HG03103 (cell line): ENCODE measurements around the gene PIGV.
"Not testable (repeated sequence)": the region's sequence is repeated elsewhere in the genome, so short reads cannot be mapped to it uniquely, and the experiment has no call there.

Experiments
- ATAC-seq: cut with Tn5 transposase; IDR thresholded peaks from one replicate; pipeline ENCODE4 v1.9.1; 2021; ENCODE audit warnings: low read depth; ENCODE audit not compliant: unreplicated experiment

The PIGV gene

DNA sequence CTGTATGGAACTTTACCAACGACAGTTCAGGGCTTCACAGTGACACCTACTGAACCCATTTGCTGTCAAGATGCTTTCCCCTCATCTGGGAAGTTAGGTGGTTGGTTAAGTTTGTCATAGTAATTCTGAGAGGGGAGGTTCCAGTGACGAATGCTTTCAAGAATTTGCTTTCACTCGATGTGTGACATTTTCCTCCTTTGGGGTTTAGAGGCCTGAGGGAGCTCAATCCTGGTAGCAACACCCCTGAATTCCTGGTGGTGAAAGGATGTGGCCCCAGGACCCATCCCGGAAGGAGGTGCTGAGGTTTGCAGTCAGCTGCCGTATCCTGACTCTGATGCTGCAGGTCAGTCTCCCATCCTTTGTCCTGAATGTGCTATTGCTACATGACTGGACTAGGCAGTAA lies 2.8 kb downstream of the PIGV start:
- no peak for ATAC-seq

DNA sequence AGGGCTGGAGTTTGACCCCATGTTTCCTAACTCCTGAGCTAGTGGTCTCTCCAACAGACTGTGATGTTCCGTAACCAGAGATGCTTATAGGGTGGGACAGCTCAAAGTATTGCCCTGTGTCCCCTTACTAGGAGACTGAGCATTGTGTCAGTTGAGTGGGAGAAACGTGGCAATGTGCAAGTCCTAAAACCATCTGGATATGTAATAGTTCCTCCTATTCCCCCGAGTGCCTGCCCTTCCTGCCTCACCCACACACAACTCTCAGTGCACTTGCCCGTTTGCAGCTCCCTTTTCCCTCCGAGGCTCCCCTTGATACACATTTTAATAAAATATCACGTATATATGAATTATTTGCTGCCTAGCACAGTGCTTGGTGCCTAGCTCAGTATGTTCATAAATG lies 3.4 kb downstream of the PIGV start:
- ATAC-seq: no peak

DNA sequence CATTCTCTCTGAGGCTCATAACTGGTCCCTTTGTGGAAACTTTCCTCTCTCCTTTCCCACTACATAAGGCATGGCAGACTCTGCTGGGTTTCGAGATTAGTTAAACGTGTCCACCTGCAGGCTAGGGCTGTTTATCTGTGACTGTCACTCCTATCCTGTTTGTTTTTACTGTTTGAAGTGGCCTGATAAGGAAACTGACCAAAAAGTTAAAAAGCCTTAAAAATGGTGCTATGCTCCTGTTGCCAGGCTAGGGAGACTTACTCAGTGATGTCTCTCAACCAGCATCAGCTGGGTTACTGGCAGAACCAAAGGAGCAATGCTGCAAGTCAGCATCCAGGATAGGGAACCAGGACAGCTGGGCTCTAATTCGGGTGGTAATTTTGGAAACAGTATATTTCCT lies 3.9 kb downstream of the PIGV start:
- ATAC-seq: no peak

DNA sequence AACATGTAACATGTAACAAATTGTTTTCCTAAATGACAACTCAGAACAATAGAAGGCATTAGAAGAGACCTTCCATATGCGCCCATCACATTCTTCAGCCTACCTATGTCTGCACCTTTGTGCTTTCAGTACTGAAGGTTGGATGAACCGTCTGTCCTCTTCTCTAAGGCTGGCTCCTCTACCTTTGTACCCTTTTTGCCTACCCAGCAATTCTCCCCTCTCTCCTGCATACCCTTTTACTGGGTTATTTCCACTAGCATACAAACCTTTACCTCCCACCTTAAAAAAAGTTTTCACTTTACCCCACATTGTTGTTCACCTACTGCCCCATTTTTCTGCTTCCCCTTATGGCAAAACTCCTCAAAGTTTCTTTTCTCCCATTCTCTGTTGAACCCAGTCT lies 5.2 kb downstream of the PIGV start:
- ATAC-seq: no peak

DNA sequence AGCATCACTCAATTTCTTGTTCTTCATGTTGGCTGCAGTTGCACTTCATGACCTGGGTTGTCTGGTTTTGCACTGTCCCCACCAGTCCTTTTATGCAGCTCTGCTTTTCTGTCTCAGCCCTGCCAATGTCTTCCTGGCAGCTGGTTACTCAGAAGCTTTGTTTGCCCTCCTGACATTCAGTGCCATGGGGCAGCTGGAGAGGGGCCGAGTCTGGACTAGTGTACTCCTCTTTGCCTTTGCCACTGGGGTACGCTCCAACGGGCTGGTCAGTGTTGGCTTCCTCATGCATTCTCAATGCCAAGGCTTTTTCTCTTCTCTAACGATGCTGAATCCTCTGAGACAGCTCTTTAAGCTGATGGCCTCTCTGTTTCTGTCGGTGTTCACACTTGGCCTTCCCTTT lies 6.6 kb downstream of the PIGV start:
- ATAC-seq: no peak

DNA sequence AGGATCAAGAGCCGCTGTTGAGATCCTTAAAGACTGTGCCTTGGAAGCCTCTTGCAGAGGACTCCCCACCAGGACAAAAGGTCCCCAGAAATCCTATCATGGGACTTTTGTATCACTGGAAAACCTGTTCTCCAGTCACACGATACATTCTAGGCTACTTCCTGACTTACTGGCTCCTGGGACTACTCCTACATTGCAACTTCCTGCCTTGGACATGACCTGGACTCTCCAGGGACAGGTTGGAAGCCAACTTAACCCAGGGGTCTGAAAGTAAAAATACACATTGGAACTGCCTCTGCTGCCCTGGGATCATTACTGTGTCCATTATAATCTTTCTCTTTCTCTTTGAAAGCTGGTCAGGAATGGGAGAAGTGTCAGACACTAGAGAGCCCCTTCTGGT lies 9.9 kb downstream of the PIGV start:
- no peak for ATAC-seq

DNA sequence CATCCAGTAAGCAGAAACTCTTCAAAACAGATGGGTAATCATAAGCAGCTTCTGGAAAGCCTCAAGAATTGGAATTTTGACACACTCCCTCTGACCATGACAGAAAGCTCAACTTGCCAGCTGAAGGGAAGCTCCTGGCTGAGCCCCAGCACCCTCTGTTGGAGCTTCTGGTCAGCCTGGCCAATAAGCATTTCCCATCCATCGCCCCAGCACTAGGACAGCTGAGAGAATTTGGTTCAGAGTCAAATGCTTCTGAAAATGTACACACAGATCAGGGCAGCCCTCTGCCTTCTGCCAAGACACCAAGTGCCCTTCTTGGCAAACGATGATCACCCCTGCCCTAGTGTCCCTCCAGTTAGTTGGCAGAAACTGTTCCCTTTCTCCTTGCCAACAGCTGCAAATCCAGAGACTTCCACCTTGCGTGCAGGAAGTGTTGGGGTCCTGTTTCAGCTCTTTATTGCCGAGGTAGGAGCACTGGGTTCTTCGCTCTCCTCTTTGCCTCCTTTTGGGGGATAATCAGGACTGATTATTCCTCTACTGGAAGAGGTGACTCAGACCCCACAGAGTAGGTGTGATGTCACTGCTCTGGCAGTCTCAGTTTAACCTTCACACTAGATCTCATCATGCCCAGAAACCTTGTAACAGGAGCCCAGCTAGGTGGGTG lies 11.9 kb downstream of the PIGV start:
- no peak for ATAC-seq

DNA sequence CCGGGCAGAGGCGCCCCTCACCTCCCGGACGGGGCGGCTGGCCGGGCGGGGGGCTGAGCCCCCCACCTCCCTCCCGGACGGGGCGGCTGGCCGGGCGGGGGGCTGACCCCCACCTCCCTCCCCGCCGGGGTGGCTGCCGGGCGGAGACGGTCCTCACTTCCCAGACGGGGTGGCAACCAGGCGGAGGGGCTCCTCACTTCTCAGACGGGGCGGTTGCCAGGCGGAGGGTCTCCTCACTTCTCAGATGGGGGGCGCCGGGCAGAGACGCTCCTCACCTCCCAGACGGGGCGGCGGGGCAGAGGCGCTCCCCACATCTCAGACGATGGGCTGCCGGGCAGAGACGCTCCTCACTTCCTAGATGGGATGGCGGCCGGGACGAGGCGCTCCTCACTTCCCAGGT lies 16.2 kb downstream of the PIGV start:
- ATAC-seq: not testable (repeated sequence)

DNA sequence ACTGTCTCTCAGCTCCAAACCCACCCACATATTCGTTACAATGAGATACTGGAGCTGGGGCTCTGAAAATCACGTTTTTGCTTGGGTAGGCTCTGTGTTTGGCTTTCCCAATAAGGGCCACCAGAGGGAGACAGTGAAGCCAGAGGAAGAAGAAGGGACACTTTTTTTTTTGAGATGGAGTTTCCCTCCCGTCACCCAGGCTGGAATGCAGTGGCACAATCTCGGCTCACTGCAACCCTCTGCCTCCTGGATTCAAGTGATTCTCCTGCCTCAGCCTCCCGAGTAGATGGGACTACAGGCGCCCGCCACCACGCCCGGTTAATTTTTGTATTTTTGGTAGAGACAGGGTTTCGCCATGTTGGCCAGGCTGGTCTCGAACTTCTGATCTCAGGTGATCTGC lies 22.4 kb downstream of the PIGV start:
- ATAC-seq: not testable (repeated sequence)

DNA sequence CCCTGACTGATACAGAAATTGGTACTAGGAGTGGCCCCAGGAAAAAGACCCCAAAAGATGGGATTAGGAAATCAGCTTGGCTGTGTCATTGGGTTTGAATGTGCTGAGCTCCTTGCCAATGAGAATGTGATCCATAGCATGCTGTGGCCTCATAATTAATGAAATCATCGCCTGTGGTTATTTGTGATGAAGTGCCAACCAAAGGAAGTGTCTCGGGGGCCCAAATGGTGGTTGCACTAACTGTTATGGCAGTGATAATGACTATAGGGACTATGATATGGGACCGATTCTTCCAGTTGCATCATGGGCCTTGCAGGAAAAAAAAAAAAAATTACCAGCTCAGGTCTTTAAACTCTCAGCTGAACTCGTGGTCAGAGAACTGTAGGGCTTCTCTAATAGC lies 23.3 kb downstream of the PIGV start:
- no peak for ATAC-seq

DNA sequence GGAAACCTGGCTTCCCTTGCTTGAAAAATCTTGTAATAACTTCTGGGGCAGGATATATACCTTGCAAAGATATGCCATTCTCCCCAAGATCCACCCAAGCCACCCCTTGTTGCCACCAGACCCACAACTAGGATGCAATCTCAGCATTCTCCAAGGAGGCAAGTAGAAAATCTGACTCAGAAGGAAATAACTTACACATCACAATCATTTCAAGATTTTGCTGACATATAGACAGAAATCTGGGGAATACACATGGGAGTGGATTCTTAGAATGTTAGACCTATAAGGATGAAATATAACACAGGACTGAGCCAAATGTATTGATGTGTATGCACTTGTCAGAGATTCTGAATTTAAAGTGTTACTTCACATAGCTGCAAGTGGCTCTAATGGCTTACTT lies 24.0 kb downstream of the PIGV start:
- ATAC-seq: no peak

DNA sequence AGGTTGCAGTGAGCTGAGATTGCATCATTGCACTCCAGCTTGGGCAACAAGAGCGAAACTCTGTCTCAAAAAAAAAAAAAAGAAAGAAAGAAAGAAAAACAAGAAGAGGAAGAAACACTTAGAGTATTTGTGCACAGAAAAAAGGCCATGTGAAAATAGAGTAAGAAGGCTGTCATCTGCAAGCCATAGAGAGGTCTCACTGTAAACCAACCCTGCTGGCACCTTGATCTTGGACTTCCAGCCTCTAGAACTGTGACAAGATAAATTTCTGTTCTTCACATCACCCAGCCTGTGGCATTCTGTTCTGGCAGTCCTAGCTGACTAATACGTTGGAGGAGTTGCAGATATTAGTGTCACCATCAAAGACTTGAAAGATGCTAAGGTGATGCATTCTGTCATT lies 26.6 kb downstream of the PIGV start:
- ATAC-seq: no peak

DNA sequence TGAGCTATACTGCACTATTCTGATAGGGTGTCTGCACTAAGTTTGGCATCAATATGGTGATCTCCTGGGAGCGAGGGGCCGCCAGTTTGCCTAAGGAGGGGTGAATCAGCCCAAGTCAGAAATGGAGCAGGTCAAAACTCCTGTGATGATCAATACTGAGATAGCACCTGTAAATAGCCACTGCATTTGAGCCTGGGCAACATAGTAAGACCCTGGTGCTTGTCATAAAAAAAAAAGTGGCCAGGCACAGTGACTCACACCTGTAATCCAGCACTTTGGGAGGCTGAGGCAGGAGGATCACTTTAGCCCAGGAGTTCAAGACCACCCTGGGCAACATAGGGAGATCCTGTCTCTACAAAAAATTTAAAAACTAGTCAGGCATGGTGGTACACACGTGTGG lies 27.1 kb downstream of the PIGV start:
- ATAC-seq: no peak

DNA sequence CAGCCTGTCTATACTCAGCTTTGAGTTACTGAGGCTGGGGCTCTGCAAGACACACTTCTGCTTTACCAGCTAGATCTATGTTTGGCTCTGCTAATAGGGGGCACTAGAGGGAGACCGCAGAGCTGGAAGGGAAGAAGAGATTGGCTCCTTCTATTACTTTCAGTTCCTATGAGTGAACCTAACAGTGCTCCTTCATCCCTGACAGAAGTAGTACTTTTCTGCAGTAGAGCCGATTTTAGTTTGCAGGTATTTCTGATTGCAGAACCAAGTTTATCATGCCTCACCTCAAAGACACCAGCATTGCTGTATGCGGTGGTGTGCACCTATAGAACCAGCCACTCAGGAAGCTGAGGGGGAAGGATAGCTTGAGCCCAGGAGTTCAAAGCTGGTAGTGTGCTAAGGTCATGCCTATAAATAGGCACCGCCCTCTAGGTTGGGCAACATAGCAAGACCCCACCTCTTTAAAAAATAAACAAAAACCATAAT lies 33.1 kb downstream of the PIGV start:
- ATAC-seq: peak; percentile 67

DNA sequence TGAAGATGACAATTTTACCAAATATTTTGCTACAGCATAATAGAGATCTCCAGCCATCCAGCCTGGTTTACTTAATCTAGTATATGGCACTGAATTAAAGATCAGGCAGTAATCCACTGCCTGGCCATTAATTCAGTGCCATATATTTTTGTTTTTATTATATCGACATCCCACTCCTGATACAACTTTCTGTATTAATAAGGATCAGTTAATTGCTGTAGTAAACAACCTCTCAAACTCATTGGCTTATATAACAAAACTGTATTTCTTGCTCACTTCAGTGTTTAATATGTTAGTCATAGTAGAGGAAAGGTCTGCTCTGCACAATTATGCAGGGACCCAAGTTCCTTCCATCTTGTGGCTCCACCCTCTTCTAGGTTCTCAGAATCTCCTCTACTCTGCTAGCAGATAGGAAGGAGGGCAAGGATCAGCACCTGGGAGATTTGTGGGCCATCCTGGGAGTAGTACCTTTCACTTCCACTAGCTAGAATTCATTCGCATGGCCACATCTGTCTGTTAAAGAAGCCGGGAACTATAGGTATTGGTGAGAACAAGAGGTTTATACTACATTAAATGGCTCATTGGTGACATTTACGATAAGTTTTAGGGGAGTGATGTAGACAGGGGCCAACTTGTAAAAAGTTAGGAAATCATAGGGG lies 35.1 kb downstream of the PIGV start:
- ATAC-seq: no peak

DNA sequence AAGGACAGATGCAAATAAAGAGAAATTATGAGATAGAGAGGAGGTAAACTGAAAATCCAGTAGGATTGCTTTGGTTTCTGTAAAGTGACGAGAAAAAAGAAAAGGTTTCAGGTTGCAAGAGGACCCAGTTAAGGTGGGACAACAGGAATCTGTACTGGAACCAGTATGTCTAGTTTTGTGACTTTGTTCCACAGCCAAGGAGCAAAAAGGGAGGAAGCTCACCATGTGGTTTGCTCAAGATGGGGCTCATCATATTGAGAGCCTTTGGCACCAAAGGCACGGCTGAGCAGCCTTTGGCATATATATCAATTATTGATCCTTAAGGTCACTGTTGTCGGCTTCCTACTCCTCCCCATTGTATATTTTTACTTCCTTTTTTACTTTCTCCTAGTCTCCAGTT lies 37.0 kb downstream of the PIGV start:
- no peak for ATAC-seq

DNA sequence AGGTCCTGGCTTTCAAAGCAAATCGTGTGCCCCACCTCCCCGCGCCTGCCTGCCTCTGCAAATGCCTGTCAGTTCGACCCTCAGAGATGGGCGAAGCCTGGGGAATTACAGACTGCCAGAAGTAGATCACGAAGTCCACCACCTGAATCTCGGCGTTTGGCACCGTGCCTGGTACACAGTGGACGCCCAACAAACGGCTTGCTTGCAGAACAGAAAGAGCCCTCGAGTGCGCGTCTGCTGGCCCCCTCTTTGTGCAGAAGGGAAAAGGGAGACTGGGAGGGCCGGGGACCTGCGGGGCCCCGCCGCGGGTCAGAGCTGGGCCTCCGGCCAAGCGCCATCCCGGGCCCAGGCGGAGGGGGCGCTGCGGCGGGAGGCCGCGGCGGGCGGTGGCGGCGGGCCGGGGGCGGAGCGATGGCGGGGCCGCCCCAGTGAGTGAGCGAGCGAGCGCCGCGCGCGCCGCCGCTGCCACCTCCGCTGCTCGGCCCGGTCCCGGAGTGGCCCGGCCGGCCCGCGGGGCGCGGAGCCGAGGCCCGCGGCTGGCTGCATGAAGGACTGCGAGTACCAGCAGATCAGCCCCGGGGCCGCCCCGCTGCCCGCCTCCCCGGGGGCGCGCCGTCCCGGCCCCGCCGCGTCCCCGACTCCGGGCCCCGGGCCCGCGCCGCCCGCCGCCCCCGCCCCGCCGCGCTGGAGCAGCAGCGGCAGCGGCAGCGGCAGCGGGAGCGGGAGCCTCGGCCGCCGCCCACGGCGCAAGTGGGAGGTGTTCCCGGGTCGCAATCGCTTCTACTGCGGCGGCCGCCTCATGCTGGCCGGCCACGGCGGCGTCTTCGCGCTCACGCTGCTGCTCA lies 38.7 kb downstream of the PIGV start, which contains the start of gene ZDHHC18:
Gene ZDHHC18, plus strand, starts transcription at position 428 of the 845 bp plus-strand sequence. Its CDS starts 117 bp downstream, at position 545.
- peak; percentile 43 for ATAC-seq

DNA sequence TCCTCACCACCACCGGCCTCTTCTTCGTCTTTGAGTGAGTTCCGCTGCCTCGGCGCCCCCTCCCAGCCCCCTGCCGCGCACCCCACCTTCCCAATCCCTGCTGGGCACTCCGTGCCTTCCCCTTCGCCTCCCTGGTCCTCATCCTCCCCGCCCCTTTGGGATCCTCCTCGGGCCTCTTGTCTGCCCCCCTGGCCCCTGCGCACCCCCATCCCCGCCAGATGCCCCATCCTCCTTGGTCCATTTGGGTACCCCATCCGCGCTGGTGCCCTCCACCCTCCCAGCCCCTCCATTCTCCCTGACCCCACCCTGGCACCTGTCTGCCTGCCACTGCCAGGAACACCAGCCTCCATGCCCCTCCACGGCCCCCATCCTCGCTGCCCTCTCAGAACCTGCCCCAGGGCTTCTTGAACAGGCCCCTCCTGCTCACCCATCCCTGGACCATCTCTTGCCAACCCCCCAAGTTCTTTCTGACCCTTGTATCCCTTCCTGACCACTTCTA lies 39.4 kb downstream of the PIGV start:
- ATAC-seq: peak; percentile 3

DNA sequence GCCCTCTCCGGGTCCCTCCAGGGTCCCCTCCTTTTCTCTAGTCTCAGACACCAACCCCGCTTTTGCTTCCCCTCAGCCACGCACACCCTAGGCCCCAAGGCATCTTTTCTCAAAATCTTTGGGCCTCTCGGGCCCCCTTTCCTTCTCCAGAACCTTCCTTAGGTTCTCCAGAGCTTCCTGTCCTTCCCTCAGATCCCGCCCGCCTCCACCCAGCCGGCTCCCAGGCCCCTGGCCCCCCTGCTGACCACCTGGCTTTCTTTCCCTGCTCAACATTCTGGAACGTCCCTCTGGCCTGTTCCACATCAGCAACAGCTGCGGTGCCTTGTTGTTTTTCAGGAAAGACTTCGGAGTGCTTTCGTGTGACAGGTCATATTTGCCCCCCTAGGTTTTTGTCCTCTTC lies 39.9 kb downstream of the PIGV start:
- ATAC-seq: no peak

DNA sequence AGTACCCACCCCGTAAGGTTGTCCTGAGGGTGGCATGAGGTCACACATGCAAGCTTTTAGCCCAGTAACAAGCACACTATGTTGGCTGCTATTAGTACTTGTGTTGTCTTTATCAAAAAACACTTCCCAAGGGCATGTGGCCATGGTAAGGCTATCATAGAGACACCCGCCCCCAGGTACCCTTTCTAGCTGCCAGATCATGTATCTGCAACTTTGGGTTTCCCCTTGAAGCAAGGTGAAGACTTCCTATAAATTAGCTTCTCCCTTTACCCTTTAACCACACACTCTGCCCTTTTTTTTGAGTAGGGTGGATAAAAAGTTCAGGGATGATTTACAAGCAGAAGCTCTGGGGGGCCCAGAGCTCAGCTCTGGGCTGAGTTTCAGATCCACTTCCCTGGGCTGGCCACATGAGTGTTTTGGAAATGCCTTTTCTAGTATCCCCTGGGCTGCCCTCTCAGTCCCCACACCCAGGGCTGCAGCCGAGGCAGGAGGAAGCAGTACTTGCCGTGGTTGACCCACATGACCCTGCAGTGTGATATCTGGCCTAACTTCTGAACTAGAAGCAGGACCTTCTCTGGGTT lies 40.8 kb downstream of the PIGV start:
- ATAC-seq: no peak
